Progenitor cell of endocrine pancreas (in vitro differentiated cells): ENCODE results near the gene OSGEP. TPM values are rescaled to one million over a fixed set of nuclear protein-coding genes. Genes with fewer than 3 reads are reported as not detected.
"Not testable (repeated sequence)": the region's sequence is repeated elsewhere in the genome, so short reads cannot be mapped to it uniquely, and the experiment has no call there.

Experiments used
- DNase-seq: peaks from one replicate; pipeline ENCODE4 v3.0.0; 2021; ENCODE audit warnings: low spot score; ENCODE audit not compliant: unreplicated experiment
- H3K27ac Mint-ChIP-seq: 2 replicates; pipeline ENCODE4 v1.8.0; 2021; ENCODE audit warnings: mild to moderate bottlenecking, moderate library complexity, mixed read lengths
- H3K27me3 Mint-ChIP-seq: 2 replicates; pipeline ENCODE4 v1.8.0; 2021; ENCODE audit warnings: mixed read lengths
- H3K36me3 Mint-ChIP-seq: 2 replicates; pipeline ENCODE4 v1.8.0; 2022; ENCODE audit warnings: mixed read lengths; ENCODE audit not compliant: insufficient read depth
- H3K4me1 Mint-ChIP-seq: 2 replicates; pipeline ENCODE4 v1.8.0; 2021; ENCODE audit warnings: low read depth, mixed read lengths
- H3K4me3 Mint-ChIP-seq: 2 replicates; pipeline ENCODE4 v1.8.0; 2021; ENCODE audit warnings: low read depth, mild to moderate bottlenecking, moderate library complexity, mixed read lengths
- H3K9me3 Mint-ChIP-seq: 2 replicates; pipeline ENCODE4 v1.8.0; 2021; ENCODE audit warnings: low read depth, mixed read lengths
- total RNA-seq: library from RNA; stranded (reverse); gene quantifications from 2 replicates; pipeline ENCODE4 v1.2.1, GENCODE V29; 2021
- TF ChIP-seq, protein P1 (sequence below): fragments of 200-600 bp; sonication (generic); IDR thresholded peaks from one replicate; pipeline ENCODE4 v1.5.0; 2021; ENCODE audit warnings: antibody characterized with exemption, mild to moderate bottlenecking; ENCODE audit not compliant: unreplicated experiment

The OSGEP gene
- total RNA-seq, 1 donor from 2014 or later, result 89.0 TPM

DNA sequence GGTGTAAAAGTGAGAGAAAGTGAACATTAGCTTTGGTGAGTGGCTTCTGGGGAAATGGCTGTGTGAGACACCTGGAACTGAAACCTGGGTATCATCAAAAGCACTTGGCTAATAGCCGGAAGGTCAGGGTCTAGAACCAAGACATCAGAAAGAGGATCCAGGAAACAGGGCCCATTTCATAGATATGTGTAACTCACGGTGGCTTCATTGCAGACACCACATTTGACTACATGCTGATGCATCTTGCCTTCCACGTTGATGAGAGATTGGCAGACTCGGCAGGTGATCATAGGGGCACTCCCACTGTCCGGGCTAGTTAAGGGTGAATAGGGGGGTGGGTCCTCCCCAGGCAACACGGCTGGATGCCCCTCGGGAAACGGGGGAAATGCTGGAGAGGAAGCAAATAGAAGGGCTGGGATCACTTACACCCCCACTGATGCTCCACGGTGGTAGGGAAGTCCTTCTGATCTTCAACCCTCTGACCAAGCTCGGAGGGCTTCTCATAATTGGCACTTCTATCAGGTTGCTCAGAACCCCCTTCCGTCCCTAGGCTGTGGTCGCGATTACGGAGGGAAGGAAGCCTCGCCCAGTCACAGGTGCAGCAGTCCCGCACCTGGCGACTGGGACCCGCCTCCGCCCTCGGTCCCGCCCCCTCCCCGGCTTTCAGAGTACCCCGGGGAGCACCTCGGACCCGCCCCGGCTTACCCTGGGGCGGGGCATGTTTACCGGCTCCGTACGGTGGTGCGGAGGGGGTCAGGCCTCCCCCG lies 6.0 kb upstream of the OSGEP start:
- H3K9me3 Mint-ChIP-seq, result peaks cover 7% of the 10 kb centered on the region
- peaks cover 20% of the 10 kb centered on the region for H3K36me3 Mint-ChIP-seq
- peak overlapping the region; percentile 89 for H3K4me3 Mint-ChIP-seq
- peak overlapping the region; percentile 93 for H3K27ac Mint-ChIP-seq
- peaks cover 15% of the 10 kb centered on the region for H3K4me1 Mint-ChIP-seq
- peak; percentile 59 for DNase-seq
- no peaks in the 10 kb centered on the region for H3K27me3 Mint-ChIP-seq
- TF ChIP-seq, protein P1, sequence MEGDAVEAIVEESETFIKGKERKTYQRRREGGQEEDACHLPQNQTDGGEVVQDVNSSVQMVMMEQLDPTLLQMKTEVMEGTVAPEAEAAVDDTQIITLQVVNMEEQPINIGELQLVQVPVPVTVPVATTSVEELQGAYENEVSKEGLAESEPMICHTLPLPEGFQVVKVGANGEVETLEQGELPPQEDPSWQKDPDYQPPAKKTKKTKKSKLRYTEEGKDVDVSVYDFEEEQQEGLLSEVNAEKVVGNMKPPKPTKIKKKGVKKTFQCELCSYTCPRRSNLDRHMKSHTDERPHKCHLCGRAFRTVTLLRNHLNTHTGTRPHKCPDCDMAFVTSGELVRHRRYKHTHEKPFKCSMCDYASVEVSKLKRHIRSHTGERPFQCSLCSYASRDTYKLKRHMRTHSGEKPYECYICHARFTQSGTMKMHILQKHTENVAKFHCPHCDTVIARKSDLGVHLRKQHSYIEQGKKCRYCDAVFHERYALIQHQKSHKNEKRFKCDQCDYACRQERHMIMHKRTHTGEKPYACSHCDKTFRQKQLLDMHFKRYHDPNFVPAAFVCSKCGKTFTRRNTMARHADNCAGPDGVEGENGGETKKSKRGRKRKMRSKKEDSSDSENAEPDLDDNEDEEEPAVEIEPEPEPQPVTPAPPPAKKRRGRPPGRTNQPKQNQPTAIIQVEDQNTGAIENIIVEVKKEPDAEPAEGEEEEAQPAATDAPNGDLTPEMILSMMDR, result no peak

DNA sequence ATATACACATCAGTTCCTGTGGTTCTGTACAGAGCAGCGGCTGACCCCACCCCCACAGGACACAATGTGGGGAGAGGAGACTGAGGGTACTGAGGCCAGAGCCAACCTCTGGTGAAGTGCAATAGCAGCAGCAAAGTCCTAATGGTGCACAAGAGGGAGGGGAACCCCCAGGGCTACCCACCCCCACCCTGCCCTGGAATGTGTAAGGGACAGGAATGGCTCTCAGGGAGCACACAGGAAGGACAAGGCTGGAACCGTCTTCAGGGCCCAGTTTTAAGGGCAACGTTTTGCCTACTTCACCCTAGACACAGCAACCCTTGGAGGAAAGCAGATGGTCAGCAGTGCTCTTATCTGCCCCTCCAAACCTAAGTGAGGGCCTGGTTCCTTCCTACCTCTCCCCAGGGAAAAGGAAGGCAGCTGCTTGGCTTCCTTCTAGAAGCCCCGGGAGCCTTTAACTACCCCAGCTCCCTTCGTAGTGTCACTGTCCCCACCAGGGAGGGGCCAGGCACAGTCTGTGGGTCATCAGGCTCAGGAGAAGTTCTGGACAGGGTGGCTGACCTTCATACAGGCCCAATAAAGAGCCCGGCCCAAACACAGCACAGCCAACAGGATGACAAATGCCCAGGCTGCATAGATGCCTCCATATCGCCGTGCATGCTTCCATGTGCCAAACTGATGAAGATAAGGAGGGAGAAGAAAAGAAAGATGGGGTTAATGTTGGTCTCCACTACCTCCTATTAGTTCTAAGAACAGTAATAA lies 3.6 kb upstream of the OSGEP start:
- H3K27me3 Mint-ChIP-seq, result no peaks in the 10 kb centered on the region
- H3K4me3 Mint-ChIP-seq, result no peak overlapping the region
- TF ChIP-seq, protein P1, result no peak
- DNase-seq, result no peak
- peaks cover 20% of the 10 kb centered on the region for H3K36me3 Mint-ChIP-seq
- H3K27ac Mint-ChIP-seq, result peak overlapping the region; percentile 53
- peaks cover 7% of the 10 kb centered on the region for H3K9me3 Mint-ChIP-seq
- peaks cover 15% of the 10 kb centered on the region for H3K4me1 Mint-ChIP-seq

DNA sequence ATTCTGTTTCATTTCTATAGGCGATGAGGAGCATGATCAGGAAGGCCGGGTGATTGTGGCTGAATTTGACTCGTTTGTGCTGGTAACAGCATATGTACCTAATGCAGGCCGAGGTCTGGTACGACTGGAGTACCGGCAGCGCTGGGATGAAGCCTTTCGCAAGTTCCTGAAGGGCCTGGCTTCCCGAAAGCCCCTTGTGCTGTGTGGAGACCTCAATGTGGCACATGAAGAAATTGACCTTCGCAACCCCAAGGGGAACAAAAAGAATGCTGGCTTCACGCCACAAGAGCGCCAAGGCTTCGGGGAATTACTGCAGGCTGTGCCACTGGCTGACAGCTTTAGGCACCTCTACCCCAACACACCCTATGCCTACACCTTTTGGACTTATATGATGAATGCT lies 2.4 kb upstream of the OSGEP start:
- Mint-ChIP-seq H3K4me3 (no peak overlapping the region), H3K27me3 (no peaks in the 10 kb centered on the region), H3K36me3 (peaks cover 23% of the 10 kb centered on the region), H3K27ac (no peak overlapping the region), H3K4me1 (peaks cover 15% of the 10 kb centered on the region), H3K9me3 (peaks cover 4% of the 10 kb centered on the region)
- DNase-seq, result no peak
- TF ChIP-seq, protein P1, result no peak

DNA sequence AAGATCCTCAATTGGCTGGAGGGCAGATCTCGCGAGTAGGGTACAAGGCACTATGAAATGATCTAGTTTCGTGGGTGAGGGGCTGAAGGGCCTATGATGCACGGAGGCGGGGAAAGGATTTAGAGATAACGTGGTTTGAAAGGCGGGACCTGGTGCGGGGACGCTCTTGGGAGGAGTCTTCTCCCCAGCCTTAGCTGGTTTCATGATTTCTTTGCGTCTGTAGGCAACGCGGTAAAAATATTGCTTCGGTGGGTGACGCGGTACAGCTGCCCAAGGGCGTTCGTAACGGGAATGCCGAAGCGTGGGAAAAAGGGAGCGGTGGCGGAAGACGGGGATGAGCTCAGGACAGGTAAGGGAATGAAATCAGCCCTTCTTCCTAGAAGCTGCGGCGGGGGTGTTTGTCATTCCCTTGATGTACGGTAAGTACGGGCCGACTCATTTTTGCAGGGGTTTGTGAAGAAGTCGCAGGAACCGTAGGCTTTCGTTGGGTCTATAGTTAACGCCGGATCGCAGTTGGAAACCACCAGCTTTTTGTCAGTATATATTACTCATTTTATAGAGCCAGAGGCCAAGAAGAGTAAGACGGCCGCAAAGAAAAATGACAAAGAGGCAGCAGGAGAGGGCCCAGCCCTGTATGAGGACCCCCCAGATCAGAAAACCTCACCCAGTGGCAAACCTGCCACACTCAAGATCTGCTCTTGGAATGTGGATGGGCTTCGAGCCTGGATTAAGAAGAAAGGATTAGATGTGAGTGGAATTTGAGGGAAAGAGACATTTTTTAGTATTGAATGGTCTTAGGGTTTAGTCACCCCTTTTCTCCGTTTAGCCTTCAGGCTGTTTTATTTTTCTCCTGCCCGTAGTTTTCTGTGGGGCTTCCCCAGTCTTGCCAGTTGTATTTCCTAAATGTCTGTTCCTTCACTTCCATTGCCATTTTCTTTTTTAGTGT lies 1.0 kb upstream of the OSGEP start:
- TF ChIP-seq, protein P1, result no peak
- Mint-ChIP-seq H3K36me3 (peaks cover 23% of the 10 kb centered on the region), H3K4me1 (peaks cover 10% of the 10 kb centered on the region), H3K27me3 (no peaks in the 10 kb centered on the region), H3K4me3 (no peak overlapping the region), H3K27ac (no peak overlapping the region), H3K9me3 (no peaks in the 10 kb centered on the region)
- peak; percentile 27 for DNase-seq

DNA sequence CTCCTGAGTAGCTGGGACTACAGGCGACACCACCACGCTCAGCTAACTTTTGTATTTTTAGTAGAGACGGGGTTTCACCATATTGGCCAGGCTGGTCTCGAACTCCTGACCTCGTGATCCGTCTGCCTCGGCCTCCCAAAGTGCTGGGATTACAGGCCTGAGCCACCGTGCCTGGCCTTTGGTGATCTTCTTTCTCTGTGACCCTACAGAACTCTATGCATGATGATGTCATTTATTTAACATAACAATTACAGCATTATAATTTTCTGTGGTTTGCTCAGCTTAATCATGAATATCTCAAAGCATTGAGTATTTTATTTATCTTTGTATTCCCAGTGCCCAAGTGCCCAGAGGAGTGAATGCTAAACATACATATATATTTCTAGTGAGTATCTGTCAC lies 1.8 kb downstream of the OSGEP start:
- Mint-ChIP-seq H3K4me3 (peak overlapping the region; percentile 17), H3K36me3 (peaks cover 29% of the 10 kb centered on the region)
- not testable (repeated sequence) for H3K4me1 Mint-ChIP-seq, H3K27ac Mint-ChIP-seq, H3K9me3 Mint-ChIP-seq, DNase-seq, H3K27me3 Mint-ChIP-seq
